ACC112 (cell line): Measurements from ENCODE around the gene VPS45.

Source experiments
- H2AFZ ChIP-seq: fragments of 200-600 bp; sonication (generic); one replicate; pipeline ENCODE4 v1.6.0; 2017; ENCODE audit warnings: antibody characterized with exemption, low read length; ENCODE audit not compliant: unreplicated experiment
- H3K27ac ChIP-seq: fragments of 200-600 bp; sonication (generic); 2 replicates; pipeline ENCODE4 v1.5.1; 2014; ENCODE audit warnings: low read depth, mild to moderate bottlenecking, antibody characterized with exemption, low read length, moderate library complexity
- H3K27me3 ChIP-seq: fragments of 200-600 bp; sonication (generic); 2 replicates; pipeline ENCODE4 v1.6.1; 2014; ENCODE audit warnings: mild to moderate bottlenecking, antibody characterized with exemption, low read length, moderate library complexity, mixed read lengths; ENCODE audit not compliant: insufficient read depth
- H3K36me3 ChIP-seq: fragments of 200-600 bp; sonication (generic); 2 replicates; pipeline ENCODE4 v1.6.1; 2016; ENCODE audit warnings: mild to moderate bottlenecking, antibody characterized with exemption, low read length, moderate library complexity, mixed read lengths; ENCODE audit not compliant: insufficient read depth
- H3K4me1 ChIP-seq: fragments of 200-600 bp; sonication (generic); one replicate; pipeline ENCODE4 v1.6.1; 2016; ENCODE audit warnings: low read length, mixed read lengths; ENCODE audit not compliant: insufficient read depth, unreplicated experiment, control insufficient read depth
- H3K4me3 ChIP-seq: fragments of 200-600 bp; sonication (generic); 2 replicates; pipeline ENCODE4 v1.5.1; 2014; ENCODE audit warnings: mild to moderate bottlenecking, low read depth, low read length
- H3K79me2 ChIP-seq: fragments of 200-600 bp; sonication (generic); one replicate; pipeline ENCODE4 v1.6.0; 2016; ENCODE audit warnings: low read length; ENCODE audit not compliant: control insufficient read depth, unreplicated experiment, insufficient read depth

VPS45 gene

GRCh38 chr1:150092180-150092791 is 24.7 kb downstream of the VPS45 start:
- H3K27ac ChIP-seq, result no peak overlapping the region
- peaks cover 21% of the 10 kb centered on the region for H3K36me3 ChIP-seq
- no peak overlapping the region for H2AFZ ChIP-seq

GRCh38 chr1:150093805-150094204 is 26.2 kb downstream of the VPS45 start:
- peaks cover 16% of the 10 kb centered on the region for H3K36me3 ChIP-seq
- no peaks in the 10 kb centered on the region for H3K27me3 ChIP-seq
- H2AFZ ChIP-seq, result no peak overlapping the region
- H3K4me3 ChIP-seq, result no peak overlapping the region
- no peak overlapping the region for H3K27ac ChIP-seq
- no peaks in the 10 kb centered on the region for H3K79me2 ChIP-seq
- H3K4me1 ChIP-seq, result no peaks in the 10 kb centered on the region

More at GRCh38 chr1:150092180-150092791, 24.7 kb downstream of the VPS45 start:
- Histone ChIP-seq H3K4me1 (no peaks in the 10 kb centered on the region), H3K79me2 (no peaks in the 10 kb centered on the region), H3K4me3 (no peak overlapping the region), H3K27me3 (no peaks in the 10 kb centered on the region)

- Histone ChIP-seq H3K79me2 (no peaks in the 10 kb centered on the region), H3K4me1 (no peaks in the 10 kb centered on the region), H3K27ac (no peak overlapping the region), H3K36me3 (peaks cover 18% of the 10 kb centered on the region), H2AFZ (no peak overlapping the region), H3K27me3 (no peaks in the 10 kb centered on the region), H3K4me3 (no peak overlapping the region)
These were observed 27.2 kb downstream of the VPS45 start for GRCh38 chr1:150094734-150095265.

- Histone ChIP-seq H3K27ac (no peak overlapping the region), H3K4me3 (no peak overlapping the region), H3K27me3 (no peaks in the 10 kb centered on the region), H3K36me3 (peaks cover 17% of the 10 kb centered on the region), H3K79me2 (no peaks in the 10 kb centered on the region), H2AFZ (no peak overlapping the region), H3K4me1 (no peaks in the 10 kb centered on the region)
These were observed 35.4 kb downstream of the VPS45 start for GRCh38 chr1:150102986-150103385.

GRCh38 chr1:150106341-150106740 is 38.8 kb downstream of the VPS45 start:
- no peaks in the 10 kb centered on the region for H3K27me3 ChIP-seq
- H2AFZ ChIP-seq, result no peak overlapping the region

GRCh38 chr1:150109586-150109985 is 42.0 kb downstream of the VPS45 start:
- Histone ChIP-seq H3K27ac (no peak overlapping the region), H3K79me2 (no peaks in the 10 kb centered on the region), H3K36me3 (peaks cover 26% of the 10 kb centered on the region), H3K27me3 (no peaks in the 10 kb centered on the region), H3K4me3 (no peak overlapping the region), H2AFZ (no peak overlapping the region), H3K4me1 (no peaks in the 10 kb centered on the region)

More at GRCh38 chr1:150106341-150106740, 38.8 kb downstream of the VPS45 start:
- no peak overlapping the region for H3K4me3 ChIP-seq
- H3K79me2 ChIP-seq, result no peaks in the 10 kb centered on the region
- H3K36me3 ChIP-seq, result peaks cover 17% of the 10 kb centered on the region
- H3K4me1 ChIP-seq, result no peaks in the 10 kb centered on the region
- no peak overlapping the region for H3K27ac ChIP-seq

- Histone ChIP-seq H3K27ac (no peak overlapping the region), H3K4me3 (no peak overlapping the region), H3K79me2 (no peaks in the 10 kb centered on the region), H2AFZ (no peak overlapping the region), H3K4me1 (no peaks in the 10 kb centered on the region), H3K27me3 (no peaks in the 10 kb centered on the region), H3K36me3 (peaks cover 27% of the 10 kb centered on the region)
These were observed 42.5 kb downstream of the VPS45 start for GRCh38 chr1:150110116-150110515.

GRCh38 chr1:150111670-150112069 is 44.1 kb downstream of the VPS45 start:
- H3K4me1 ChIP-seq, result no peaks in the 10 kb centered on the region
- H3K4me3 ChIP-seq, result no peak overlapping the region
- H3K27me3 ChIP-seq, result no peaks in the 10 kb centered on the region
- H3K36me3 ChIP-seq, result peaks cover 28% of the 10 kb centered on the region
- H3K79me2 ChIP-seq, result no peaks in the 10 kb centered on the region
- no peak overlapping the region for H2AFZ ChIP-seq
- H3K27ac ChIP-seq, result no peak overlapping the region

- peaks cover 28% of the 10 kb centered on the region for H3K36me3 ChIP-seq
- H3K27ac ChIP-seq, result no peak overlapping the region
- H2AFZ ChIP-seq, result no peak overlapping the region
- H3K4me3 ChIP-seq, result no peak overlapping the region
- no peaks in the 10 kb centered on the region for H3K4me1 ChIP-seq
- no peaks in the 10 kb centered on the region for H3K79me2 ChIP-seq
- no peaks in the 10 kb centered on the region for H3K27me3 ChIP-seq
These were observed 47.5 kb downstream of the VPS45 start for GRCh38 chr1:150115121-150115520.

- no peaks in the 10 kb centered on the region for H3K27me3 ChIP-seq
- H2AFZ ChIP-seq, result no peak overlapping the region
- H3K27ac ChIP-seq, result peak overlapping the region; percentile 57
- H3K4me3 ChIP-seq, result no peak overlapping the region
- no peaks in the 10 kb centered on the region for H3K79me2 ChIP-seq
- peaks cover 17% of the 10 kb centered on the region for H3K36me3 ChIP-seq
- peaks cover 8% of the 10 kb centered on the region for H3K4me1 ChIP-seq
These were observed 51.1 kb downstream of the VPS45 start for GRCh38 chr1:150118716-150119115.

- no peak overlapping the region for H3K4me3 ChIP-seq
- H3K36me3 ChIP-seq, result 0 out of 2 replicates have a peak, but pooled peaks cover 4% of the 10 kb centered on the region
- no peak overlapping the region for H2AFZ ChIP-seq
- peak overlapping the region; percentile 25 for H3K27ac ChIP-seq
- no peaks in the 10 kb centered on the region for H3K27me3 ChIP-seq
- H3K4me1 ChIP-seq, result peaks cover 8% of the 10 kb centered on the region
- no peaks in the 10 kb centered on the region for H3K79me2 ChIP-seq
These were observed 53.8 kb downstream of the VPS45 start for GRCh38 chr1:150121236-150121862.
